ENCODE measurements around the gene CEP43. TPM values are rescaled to one million over a fixed set of nuclear protein-coding genes. Genes with fewer than 3 reads are reported as not detected.

Gene CEP43
- total RNA-seq, 3 donors from 2014 or later: 20.4 to 24.7 (median 24.2) TPM

- no peak for TF ChIP-seq CTCF (IDR thresholded peaks at IDR 0.05)
- DNase-seq (no peak), ATAC-seq (no peak)
- no peaks in the 10 kb centered on the region for H3K36me3 ChIP-seq (ENCODE audit: low read depth)
- H3K4me1 ChIP-seq (ENCODE audit: low read depth): no peaks in the 10 kb centered on the region
- no peak overlapping the region for H3K4me3 ChIP-seq
- intact Hi-C loops (cut with DNase I, micrococcal nuclease): no loop called here
- no peaks in the 10 kb centered on the region for H3K9me3 ChIP-seq
These were observed 28.4 kb upstream of the CEP43 start for GRCh38 chr6:166970776-166971175.

- no peaks in the 10 kb centered on the region for H3K36me3 ChIP-seq (ENCODE audit: low read depth)
- H3K4me1 ChIP-seq (ENCODE audit: low read depth): no peaks in the 10 kb centered on the region
- DNase-seq (no peak), ATAC-seq (no peak)
- intact Hi-C loops (cut with DNase I, micrococcal nuclease): no loop called here
- TF ChIP-seq CTCF (IDR thresholded peaks at IDR 0.05): no peak
- no peak overlapping the region for H3K4me3 ChIP-seq
- H3K9me3 ChIP-seq: no peaks in the 10 kb centered on the region
These were observed 27.9 kb upstream of the CEP43 start for GRCh38 chr6:166971271-166971670.

GRCh38 chr6:166972101-166972500 lies 27.1 kb upstream of the CEP43 start:
- Histone ChIP-seq H3K4me1 (ENCODE audit: low read depth) (no peaks in the 10 kb centered on the region), H3K4me3 (no peak overlapping the region), H3K9me3 (no peaks in the 10 kb centered on the region), H3K36me3 (ENCODE audit: low read depth) (no peaks in the 10 kb centered on the region)
- DNase-seq (no peak), ATAC-seq (no peak)
- intact Hi-C loops (cut with DNase I, micrococcal nuclease): no loop called here
- TF ChIP-seq CTCF (IDR thresholded peaks at IDR 0.05): no peak

GRCh38 chr6:166976636-166977035 lies 22.6 kb upstream of the CEP43 start:
- no peak for TF ChIP-seq CTCF (IDR thresholded peaks at IDR 0.05)
- H3K4me1 ChIP-seq (ENCODE audit: low read depth): no peaks in the 10 kb centered on the region
- no peaks in the 10 kb centered on the region for H3K9me3 ChIP-seq
- intact Hi-C loops (cut with DNase I, micrococcal nuclease): no loop called here
- H3K36me3 ChIP-seq (ENCODE audit: low read depth): no peaks in the 10 kb centered on the region
- no peak for DNase-seq
- ATAC-seq: no peak
- no peak overlapping the region for H3K4me3 ChIP-seq

- no peaks in the 10 kb centered on the region for H3K9me3 ChIP-seq
- H3K36me3 ChIP-seq (ENCODE audit: low read depth): no peaks in the 10 kb centered on the region
- TF ChIP-seq CTCF (IDR thresholded peaks at IDR 0.05): no peak
- no peaks in the 10 kb centered on the region for H3K4me1 ChIP-seq (ENCODE audit: low read depth)
- no peak overlapping the region for H3K4me3 ChIP-seq
- ATAC-seq (no peak), DNase-seq (no peak)
- intact Hi-C loops (cut with DNase I, micrococcal nuclease): no loop called here
These were observed 21.3 kb upstream of the CEP43 start for GRCh38 chr6:166977621-166978525.
